K562 (cell line): ENCODE data around the gene TIAL1. TPM values are rescaled to one million over a fixed set of nuclear protein-coding genes. Genes with fewer than 3 reads are reported as not detected.
"Not testable (repeated sequence)": the region's sequence is repeated elsewhere in the genome, so short reads cannot be mapped to it uniquely, and the experiment has no call there.

ENCODE experiments used
- ATAC-seq: fragments of 200-7000 bp; cut with Tn5 transposase; 3 replicates; pipeline ENCODE4 v1.9.1; 2020; ENCODE audit warnings: moderate library complexity
- BruUV-seq: library from RNA; stranded (reverse); fragments of 400-500 nt; replicated peaks from 2 replicates; lab custom pipeline; 2021; lab: Mats Ljungman, UMichigan
- CTCF ChIA-PET: fragments of 300-600 bp; formaldehyde crosslinking; extraction: SDS; loops from one replicate; lab custom pipeline; 2021; ENCODE audit warnings: low intra/inter-chr PET ratio; lab: Yijun Ruan, JAX
- POLR2A ChIA-PET: fragments of 300-600, 350-650 bp; sonication (Branson Sonifier 250); formaldehyde crosslinking; extraction: SDS; loops from one replicate; lab custom pipeline; 2021; ENCODE audit warnings: antibody characterized with exemption, inconsistent platforms; lab: Yijun Ruan, JAX
- DNase-seq, 4 experiments: peaks; one replicate each; pipeline versions ENCODE4 v3.0.0 to v3.0.0-alpha.2; 2011 to 2018; ENCODE audit warnings: low spot score in 3 of 4, mixed read lengths in 3 of 4; ENCODE audit errors: extremely low read depth in 1 of 4
- FAIRE-seq: peaks from 2 replicates; lab custom pipeline; 2011; peaks lifted over from hg19 to GRCh38; lab: Jason Lieb, UNC
- H2AFZ ChIP-seq: 2 replicates; pipeline ENCODE4 v1.6.0; 2011; ENCODE audit warnings: low read depth, low read length, control low read depth, inconsistent platforms
- H3K27ac ChIP-seq: fragments of 200-600 bp; 3 replicates; pipeline ENCODE4 v1.8.0; 2011; ENCODE audit warnings: low read depth, mild to moderate bottlenecking, control low read depth, inconsistent platforms, low read length, moderate library complexity, mixed read lengths; ENCODE audit errors: extremely low read depth
- H3K27me3 ChIP-seq, 2 experiments: fragments of 300-600 bp in 1 of 2; 2 replicates in 1 of 2; 3 replicates in 1 of 2; pipeline versions ENCODE4 v1.6.0 to v1.8.0; 2011; ENCODE audit warnings: inconsistent platforms in 2 of 2, low read length in 2 of 2, mild to moderate bottlenecking in 1 of 2, mixed read lengths in 1 of 2, moderate library complexity in 1 of 2; ENCODE audit not compliant: control insufficient read depth in 2 of 2, insufficient read depth in 2 of 2
- H3K36me3 ChIP-seq: fragments of 300-600 bp; 3 replicates; pipeline ENCODE4 v1.8.0; 2011; ENCODE audit warnings: mild to moderate bottlenecking, low read length, inconsistent platforms; ENCODE audit not compliant: control insufficient read depth, insufficient read depth
- H3K4me1 ChIP-seq, 2 experiments: fragments of 200-600 bp in 1 of 2; replicated peaks in 1 of 2; 2 replicates in 1 of 2; 3 replicates in 1 of 2; pipeline versions ENCODE4 v1.5.1 to v1.8.0; 2011; ENCODE audit warnings: inconsistent platforms in 2 of 2, low read length in 2 of 2, mild to moderate bottlenecking in 1 of 2, mixed read lengths in 1 of 2, moderate library complexity in 1 of 2; ENCODE audit not compliant: control insufficient read depth in 2 of 2, insufficient read depth in 2 of 2
- H3K4me2 ChIP-seq: 2 replicates; pipeline ENCODE4 v1.6.1; 2011; ENCODE audit warnings: low read length, control low read depth, inconsistent platforms, mixed read lengths; ENCODE audit not compliant: insufficient read depth
- H3K4me3 ChIP-seq: fragments of 200-600 bp; sonication (generic), shearing (Covaris generic); 2 replicates; pipeline ENCODE4 v1.5.1; 2016; ENCODE audit warnings: control low read depth, inconsistent platforms
- H3K79me2 ChIP-seq: fragments of 200-600 bp; 3 replicates; pipeline ENCODE4 v1.8.0; 2011; ENCODE audit warnings: low read length, inconsistent platforms; ENCODE audit not compliant: control insufficient read depth, insufficient read depth
- H3K9ac ChIP-seq, 2 experiments: 2 replicates each; pipeline versions ENCODE4 v1.6.0 to v1.6.1; 2011; ENCODE audit warnings: low read depth in 2 of 2, low read length in 2 of 2, control low read depth in 1 of 2, inconsistent platforms in 1 of 2, mild to moderate bottlenecking in 1 of 2, mixed read lengths in 1 of 2; ENCODE audit not compliant: insufficient read depth in 1 of 2
- H3K9me1 ChIP-seq: one replicate; pipeline ENCODE4 v1.6.0; 2011; ENCODE audit warnings: inconsistent platforms, mild to moderate bottlenecking, low read length, moderate library complexity; ENCODE audit not compliant: control insufficient read depth, insufficient read depth
- H3K9me3 ChIP-seq: replicated peaks from 2 replicates; pipeline ENCODE4 v1.5.1; 2011; ENCODE audit warnings: low read depth, low read length, inconsistent platforms; ENCODE audit not compliant: control insufficient read depth, insufficient read depth
- H4K20me1 ChIP-seq: replicated peaks from 2 replicates; pipeline ENCODE4 v1.6.1; 2011; ENCODE audit warnings: low read length, inconsistent platforms, mixed read lengths; ENCODE audit not compliant: control insufficient read depth, insufficient read depth
- C11orf30 ChIP-seq: fragments of 450-650 bp; IDR thresholded peaks from 2 replicates; pipeline ENCODE4 v1.6.1; 2016; ENCODE audit warnings: low read depth, mild to moderate bottlenecking
- HNRNPH1 ChIP-seq: fragments of 200-400 bp; formaldehyde crosslinking; optimal IDR thresholded peaks from 2 replicates; pipeline ENCODE3; 2017; ENCODE audit warnings: low read depth, mild to moderate bottlenecking, low read length, moderate library complexity
- WGBS: fragments of 100-300 bp; shearing (Covaris generic); methylation state at CpG from one replicate; pipeline ENCODE4 v1.1.6; 2016; ENCODE audit warnings: low coverage, mixed read lengths; ENCODE audit not compliant: insufficient coverage; ENCODE audit errors: missing lambda C conversion rate; 5-methylcytosine and 5-hydroxymethylcytosine counted together
- in situ Hi-C: fragments of 300-500 bp; cut with MboI; formaldehyde crosslinking; loops from 4 replicates; pipeline ENCODE4 v1.15.0; 2018; ENCODE audit warnings: inconsistent platforms, mixed read lengths
- intact Hi-C: fragments of 100-400 bp; cut with micrococcal nuclease; formaldehyde crosslinking; loops from 2 replicates; pipeline ENCODE4 v1.14.2; 2022
- polyA plus RNA-seq, 8 experiments: library from polyadenylated mRNA; depleted of rRNA in 4 of 8; stranded (reverse) in 5 of 8; unstranded in 3 of 8; fragments of >200 nt; fragmentation: Nextera tagmentation in 2 of 8; fragmentation: Illumina TruSeq in 1 of 8; extraction: Ambion mirVana in 2 of 8; extraction: Trizol in 1 of 8; gene quantifications; 2 replicates each; pipeline versions ENCODE4 v1.2.1 to v1.2.3, GENCODE V29; 2011 to 2014; ENCODE audit warnings: inconsistent platforms in 1 of 8, missing spikeins in 1 of 8
- total RNA-seq, 7 experiments: library from RNA; depleted of rRNA in 6 of 7; stranded (reverse); fragments of >200 nt in 6 of 7; fragmentation: Illumina TruSeq in 2 of 7; extraction: Trizol in 2 of 7; gene quantifications; 2 replicates each; pipeline versions ENCODE4 v1.2.1 to v1.2.3, GENCODE V29; 2011 to 2021; ENCODE audit warnings: low replicate concordance in 1 of 7

Gene TIAL1
- total and polyA plus RNA-seq, 9 of the 15 experiments (the other 6 are each of a cell fraction or from before 2014, with no cell fraction given) = 22.5 to 126 (median 58.2) TPM

DNA sequence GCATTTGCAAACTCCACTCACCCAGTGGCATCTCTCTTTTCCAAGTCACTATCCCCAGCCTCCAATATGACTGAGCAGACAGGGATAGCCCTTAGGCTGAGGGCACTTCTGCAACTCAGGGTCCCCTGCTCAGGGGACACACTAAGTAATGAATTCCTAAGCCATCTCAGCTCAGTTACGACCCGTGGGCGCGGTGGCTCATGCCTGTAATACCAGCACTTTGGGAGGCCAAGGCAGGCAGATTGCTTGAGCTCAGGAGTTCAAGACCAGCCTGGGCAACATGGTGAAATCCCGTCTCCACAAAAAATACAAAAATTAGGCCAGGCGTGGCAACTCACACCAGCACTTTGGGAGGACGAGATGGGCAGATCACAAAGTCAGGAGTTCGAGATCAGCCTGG, 64.5 kb downstream of the TIAL1 start:
- in situ Hi-C loops, H3K4me2 ChIP-seq, H3K27ac ChIP-seq, BruUV-seq, H3K27me3 ChIP-seq, intact Hi-C loops, H3K9me3 ChIP-seq, H4K20me1 ChIP-seq, ATAC-seq, CTCF ChIA-PET, H3K4me3 ChIP-seq, H2AFZ ChIP-seq, H3K9me1 ChIP-seq, H3K4me1 ChIP-seq, H3K9ac ChIP-seq, FAIRE-seq, DNase-seq: not testable (repeated sequence)
- peak; percentile 38; the same call in 1 of the 2 replicates for TF ChIP-seq C11orf30
- WGBS = 86% methylated on average over 7 of the region's 8 CpGs
- Histone ChIP-seq H3K79me2 (peaks cover 80% of the 10 kb centered on the region), H3K36me3 (peaks cover 25% of the 10 kb centered on the region; the same call in 1 of the 3 replicates)
- POLR2A ChIA-PET = interaction anchor here (0.7 kb wide), 1 partner anchor 697 kb away, joined by 3 read pairs; no protein-coding TSS in a partner anchor

DNA sequence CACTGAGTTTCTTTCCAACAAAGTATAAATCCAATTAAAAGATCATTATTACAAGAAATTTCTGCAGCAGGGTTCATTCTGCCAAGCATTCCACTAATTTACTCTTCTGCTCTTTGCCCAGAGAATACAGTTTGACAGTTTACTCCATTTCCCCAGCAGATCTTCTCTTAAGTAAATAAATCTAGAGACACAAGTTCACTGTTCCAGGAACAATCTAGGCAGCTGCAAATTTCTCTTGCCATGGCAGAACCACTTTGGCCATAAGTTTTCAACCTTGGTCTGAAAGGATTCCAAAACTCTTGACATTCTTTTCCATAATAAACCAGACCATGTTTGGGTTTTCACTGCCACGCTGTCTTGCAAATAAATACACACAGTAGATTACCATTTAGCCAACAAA, 65.7 kb downstream of the TIAL1 start:
- peaks cover 74% of the 10 kb centered on the region for H3K79me2 ChIP-seq
- no peak overlapping the region for H2AFZ ChIP-seq
- no peak for DNase-seq
- no peak overlapping the region for H3K4me3 ChIP-seq
- in situ Hi-C loops = no loop called here
- POLR2A ChIA-PET = interaction anchor here (0.6 to 2.0 kb wide), 7 partner anchors 9 to 152 kb away, joined by 3 to 6 read pairs (median 3); no protein-coding TSS in a partner anchor
- no TSS peak for BruUV-seq
- H3K9me1 ChIP-seq = no peaks in the 10 kb centered on the region
- no peak for TF ChIP-seq HNRNPH1
- TF ChIP-seq, all 486 proteins: peak for 0
- Histone ChIP-seq H3K4me2 (no peak overlapping the region), H3K27me3 (no peaks in the 10 kb centered on the region), H4K20me1 (no peaks in the 10 kb centered on the region), H3K27ac (no peak overlapping the region), H3K36me3 (peaks cover 15% of the 10 kb centered on the region; the same call in 1 of the 3 replicates), H3K9me3 (no peaks in the 10 kb centered on the region), H3K9ac (no peak overlapping the region), H3K4me1 (peaks cover 3 to 6% of the 10 kb centered on the region in 2 experiments; a peak in 3 of 5 replicates)
- intact Hi-C loops = no loop called here
- WGBS = 88% methylated on average over 1 of the region's 1 CpG
- FAIRE-seq (no peak), ATAC-seq (no peak)
- CTCF ChIA-PET = no interaction called here

GRCh38 chr10:119528663-119529237, 68.0 kb downstream of the TIAL1 start:
- 83% methylated on average over 6 of the region's 8 CpGs for WGBS

More at GRCh38 chr10:119528663-119529237, 68.0 kb downstream of the TIAL1 start:
- H3K4me3 ChIP-seq, FAIRE-seq, H4K20me1 ChIP-seq, H3K9me1 ChIP-seq, intact Hi-C loops, DNase-seq, BruUV-seq, H3K27ac ChIP-seq, H3K4me2 ChIP-seq, H3K9ac ChIP-seq, H3K27me3 ChIP-seq, ATAC-seq, H3K9me3 ChIP-seq, in situ Hi-C loops, H2AFZ ChIP-seq, CTCF ChIA-PET, H3K4me1 ChIP-seq: not testable (repeated sequence)
- POLR2A ChIA-PET = interaction anchor here (0.7 to 1.3 kb wide), 2 partner anchors 14 to 121 kb away, joined by 3 to 6 read pairs; partner anchors contain the start of gene RGS10
- Histone ChIP-seq H3K36me3 (peaks cover 26% of the 10 kb centered on the region; the same call in 2 of the 3 replicates), H3K79me2 (peaks cover 59% of the 10 kb centered on the region)
